GM21526 (cell line): Measurements from ENCODE around the gene DNASE1L1.

ENCODE experiments used
- ATAC-seq: cut with Tn5 transposase; IDR thresholded peaks from one replicate; pipeline ENCODE4 v1.9.1; 2021; ENCODE audit warnings: moderate library complexity; ENCODE audit not compliant: unreplicated experiment, low FRiP score

DNASE1L1 gene

GRCh38 chrX:154370300-154371016, 38.6 kb downstream of the DNASE1L1 start:
- ATAC-seq, result no peak

GRCh38 chrX:154369449-154370299, 39.4 kb downstream of the DNASE1L1 start:
- no peak for ATAC-seq

GRCh38 chrX:154368630-154369448, 40.2 kb downstream of the DNASE1L1 start:
- no peak for ATAC-seq

GRCh38 chrX:154367474-154368308, 41.4 kb downstream of the DNASE1L1 start:
- no peak for ATAC-seq

GRCh38 chrX:154366666-154367055, 42.4 kb downstream of the DNASE1L1 start:
- no peak for ATAC-seq

DNA sequence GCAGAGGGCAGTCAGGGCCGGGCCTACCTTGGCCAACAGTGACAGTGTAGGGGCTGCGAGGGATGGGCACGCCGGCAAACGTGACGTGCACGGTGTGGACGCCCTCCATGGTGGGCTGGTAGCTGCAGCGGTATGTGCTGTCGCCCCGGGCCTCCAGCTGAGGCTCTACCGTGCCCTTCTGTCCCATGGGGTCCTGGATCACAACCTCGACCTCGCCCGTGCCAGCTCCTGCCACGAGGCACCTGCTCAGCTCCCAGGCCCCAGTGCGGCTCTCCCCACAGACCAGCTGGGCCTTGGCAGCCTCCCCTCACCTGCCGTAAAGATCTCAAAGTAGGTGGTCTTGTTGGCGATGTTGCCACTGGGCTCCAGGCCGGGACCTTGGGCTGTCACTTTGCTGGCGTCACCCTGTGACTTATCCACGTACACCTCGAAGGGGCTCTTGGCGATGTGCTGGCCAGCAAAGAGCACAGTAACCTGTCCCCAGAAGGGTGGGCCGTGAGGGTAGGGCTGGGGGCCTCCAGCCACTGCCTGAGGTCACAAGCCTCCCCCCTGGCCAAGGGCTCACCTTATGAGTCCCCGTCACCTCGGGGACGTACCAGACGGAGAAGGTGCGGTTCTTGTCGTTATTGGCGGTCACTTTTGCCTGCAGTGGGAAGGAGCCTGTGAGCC, 42.9 kb downstream of the DNASE1L1 start:
- ATAC-seq, result no peak

- ATAC-seq, result no peak
These were observed 43.9 kb downstream of the DNASE1L1 start for GRCh38 chrX:154365052-154365600.

- ATAC-seq, result no peak
These were observed 45.2 kb downstream of the DNASE1L1 start for GRCh38 chrX:154363706-154364439.

DNA sequence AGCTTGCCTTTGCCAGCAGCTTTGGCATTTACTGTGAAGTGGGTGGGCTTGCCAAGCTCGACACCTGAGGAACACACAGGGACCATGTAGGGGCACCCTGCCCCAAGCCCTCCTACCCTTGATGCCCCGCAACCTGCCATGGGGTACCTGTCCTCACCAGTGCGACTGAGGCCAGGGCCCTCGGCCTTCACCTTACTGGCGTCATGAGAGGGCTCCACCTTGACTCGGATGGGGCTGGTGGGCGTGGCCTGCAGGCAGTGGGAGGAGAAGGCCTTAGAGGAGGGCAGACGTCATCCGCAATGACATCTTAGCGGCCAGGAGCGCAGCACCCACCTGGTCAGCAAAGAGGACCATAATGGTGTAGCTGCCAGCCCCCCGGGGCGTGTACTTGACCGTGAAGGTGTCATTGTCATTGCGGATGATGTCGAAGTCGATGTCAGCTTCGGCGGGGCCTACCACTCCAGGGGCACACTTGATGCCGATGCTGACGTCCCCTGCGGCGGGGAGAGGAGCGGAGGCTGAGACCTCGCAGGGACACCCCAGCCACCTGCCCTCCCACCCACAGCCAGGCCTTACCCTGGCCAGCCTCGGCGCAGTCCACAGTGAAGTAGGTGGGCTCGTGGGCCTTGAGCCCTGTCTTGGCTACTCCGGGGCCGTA, 46.8 kb downstream of the DNASE1L1 start:
- no peak for ATAC-seq

GRCh38 chrX:154360155-154360713, 48.8 kb downstream of the DNASE1L1 start:
- no peak for ATAC-seq

- ATAC-seq, result no peak
These were observed 49.5 kb downstream of the DNASE1L1 start for GRCh38 chrX:154359362-154360154.

GRCh38 chrX:154358829-154359228, 50.2 kb downstream of the DNASE1L1 start:
- ATAC-seq, result no peak

DNA sequence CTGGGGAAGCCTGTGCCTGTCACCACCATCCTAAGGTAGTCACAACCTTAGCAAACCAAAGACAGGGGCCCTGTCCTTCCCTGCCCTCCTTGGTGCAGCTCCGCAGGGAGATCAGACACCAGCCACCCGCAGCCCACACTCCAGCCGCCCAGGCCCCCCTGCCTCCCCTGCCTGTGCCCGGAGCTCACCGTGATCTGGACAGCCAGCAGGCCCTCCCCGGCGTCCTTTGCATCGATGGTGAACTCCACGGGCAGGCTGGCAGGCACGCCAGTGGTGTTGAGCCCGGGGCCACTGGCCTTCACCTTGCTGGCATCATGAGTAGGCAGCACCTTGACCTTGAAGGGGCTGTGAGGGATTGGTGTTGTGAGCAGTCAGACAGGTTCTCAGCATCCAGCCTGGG, 51.0 kb downstream of the DNASE1L1 start:
- ATAC-seq, result no peak

DNA sequence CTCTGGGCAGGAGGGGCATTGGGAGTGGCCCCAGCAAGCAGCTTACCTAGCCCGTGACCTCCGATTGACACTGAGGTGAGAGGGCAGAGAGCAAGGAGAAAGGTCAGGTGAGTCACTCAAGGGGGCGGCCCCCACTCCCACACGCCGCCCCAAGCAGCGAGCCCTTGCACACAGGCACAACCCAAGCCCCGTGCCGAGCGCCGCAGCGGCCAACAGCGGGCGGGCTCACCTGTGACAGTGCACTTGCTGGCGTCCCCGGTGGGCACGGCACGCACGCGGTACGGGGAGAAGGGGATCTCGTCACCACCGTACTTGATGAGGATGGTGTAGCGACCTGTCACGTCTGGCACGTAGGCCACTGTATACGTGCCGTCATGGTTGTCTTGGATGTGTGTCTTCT, 51.8 kb downstream of the DNASE1L1 start:
- no peak for ATAC-seq

GRCh38 chrX:154356596-154356995, 52.5 kb downstream of the DNASE1L1 start:
- no peak for ATAC-seq

GRCh38 chrX:154355776-154356140, 53.3 kb downstream of the DNASE1L1 start:
- ATAC-seq, result no peak

GRCh38 chrX:154355094-154355775, 53.8 kb downstream of the DNASE1L1 start:
- ATAC-seq, result no peak
